Stimulated activated naive B cell treated with anti-CD40 and anti-IgM and Interleukin-4, amounts not matched to agents 10 μg/mL and 1 μg/mL and 100 μg/mL, for 72 hours (primary cell): ENCODE measurements around the gene SSTR3.
"Not testable (repeated sequence)": the region's sequence is repeated elsewhere in the genome, so short reads cannot be mapped to it uniquely, and the experiment has no call there.

Experiments used
- ATAC-seq, 2 donors: fragments of 150-1000 bp; cut with Tn5 transposase; replicated peaks; 2 replicates each; pipeline ENCODE4 v1.10.0; 2021; ENCODE audit warnings: moderate library complexity in 1 of 2
- DNase-seq: peaks from one replicate; pipeline ENCODE4 v3.0.0; 2021
- H3K27ac Mint-ChIP-seq: one replicate; pipeline ENCODE4 v1.8.0; 2022; ENCODE audit warnings: mild to moderate bottlenecking, mixed read lengths
- H3K27me3 Mint-ChIP-seq, 2 donors: one replicate each; pipeline ENCODE4 v1.8.0; 2022; ENCODE audit warnings: mixed read lengths in 2 of 2
- H3K36me3 Mint-ChIP-seq, 2 donors: one replicate each; pipeline ENCODE4 v1.8.0; 2022; ENCODE audit warnings: mixed read lengths in 2 of 2, mild to moderate bottlenecking in 1 of 2
- H3K4me1 Mint-ChIP-seq, 2 donors: one replicate each; pipeline ENCODE4 v1.8.0; 2022; ENCODE audit warnings: mixed read lengths in 2 of 2, mild to moderate bottlenecking in 1 of 2
- H3K4me3 Mint-ChIP-seq, 2 donors: one replicate each; pipeline ENCODE4 v1.8.0; 2022; ENCODE audit warnings: mild to moderate bottlenecking in 2 of 2, mixed read lengths in 2 of 2, moderate library complexity in 1 of 2
- H3K9me3 Mint-ChIP-seq, 2 donors: one replicate each; pipeline ENCODE4 v1.8.0; 2022; ENCODE audit warnings: mixed read lengths in 2 of 2, mild to moderate bottlenecking in 1 of 2

The SSTR3 gene

DNA sequence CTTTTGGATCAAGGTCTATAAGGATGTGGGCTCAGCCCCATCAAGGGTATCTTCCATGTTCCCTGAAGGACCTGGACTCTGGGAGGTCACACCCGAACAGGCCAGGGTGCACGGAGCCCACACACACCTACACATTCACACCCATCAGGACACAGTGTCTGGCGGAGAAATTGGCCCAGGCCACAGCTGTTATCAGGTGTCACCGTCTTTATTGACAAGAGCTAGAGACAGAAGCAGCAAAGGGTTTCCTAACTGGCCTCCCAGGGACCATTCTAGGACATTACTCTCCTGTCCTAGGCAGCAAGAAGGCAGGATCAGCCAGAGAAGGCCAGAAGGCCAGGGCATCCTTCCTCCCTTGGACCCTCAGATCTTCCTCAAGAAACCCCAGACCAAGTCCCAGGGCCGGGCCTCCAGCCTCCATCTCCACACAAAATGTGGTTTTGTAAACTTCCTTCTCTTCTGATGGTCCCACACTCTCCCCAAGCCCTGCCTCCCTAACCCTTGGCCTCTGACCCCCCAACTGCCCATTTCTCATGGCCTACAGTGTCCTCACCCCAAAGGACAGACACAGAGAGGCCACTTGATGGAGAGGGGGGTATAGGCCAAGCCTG is 8.1 kb downstream of the SSTR3 start:
- H3K27ac Mint-ChIP-seq = no peak overlapping the region
- H3K27me3 Mint-ChIP-seq = no peaks in the 10 kb centered on the region
- H3K4me3 Mint-ChIP-seq = no peak overlapping the region
- H3K9me3 Mint-ChIP-seq = no peaks in the 10 kb centered on the region
- DNase-seq = no peak
- peaks cover 21 to 59% of the 10 kb centered on the region in 2 donors for H3K4me1 Mint-ChIP-seq
- ATAC-seq = no peak
- H3K36me3 Mint-ChIP-seq = no peaks in the 10 kb centered on the region

DNA sequence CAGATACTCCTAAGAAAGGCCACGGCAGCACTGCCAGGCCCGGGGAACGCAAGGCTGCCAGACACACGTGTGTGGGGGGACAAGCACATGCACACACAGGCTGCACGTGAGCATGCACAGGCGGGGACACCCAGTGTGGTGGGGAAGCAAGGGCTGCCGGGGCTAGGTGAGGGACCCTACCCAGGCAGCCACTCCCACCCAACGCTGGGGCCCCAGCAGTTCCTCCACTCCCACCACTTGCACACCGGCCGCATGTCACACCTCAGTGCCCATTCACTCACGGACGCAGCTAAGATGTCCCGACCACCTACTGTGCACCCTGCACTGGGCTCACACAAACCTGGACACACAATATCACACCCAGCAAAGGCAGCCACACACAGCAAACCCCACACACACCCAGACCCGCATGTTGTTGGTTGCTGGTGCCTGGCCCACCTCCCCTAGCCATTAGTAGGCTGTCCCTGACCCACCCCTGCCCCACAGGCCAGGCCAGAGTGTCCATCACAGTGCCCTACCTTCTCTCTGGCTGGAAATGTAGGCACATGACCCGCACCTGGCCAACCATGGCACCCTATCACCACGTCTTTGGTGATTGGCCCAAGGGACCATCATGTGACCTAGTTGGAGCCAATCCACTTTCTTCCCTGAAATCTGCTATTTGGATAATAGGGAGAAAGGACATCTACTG is 8.8 kb downstream of the SSTR3 start:
- H3K4me3 Mint-ChIP-seq = no peak overlapping the region
- no peak for DNase-seq

DNA sequence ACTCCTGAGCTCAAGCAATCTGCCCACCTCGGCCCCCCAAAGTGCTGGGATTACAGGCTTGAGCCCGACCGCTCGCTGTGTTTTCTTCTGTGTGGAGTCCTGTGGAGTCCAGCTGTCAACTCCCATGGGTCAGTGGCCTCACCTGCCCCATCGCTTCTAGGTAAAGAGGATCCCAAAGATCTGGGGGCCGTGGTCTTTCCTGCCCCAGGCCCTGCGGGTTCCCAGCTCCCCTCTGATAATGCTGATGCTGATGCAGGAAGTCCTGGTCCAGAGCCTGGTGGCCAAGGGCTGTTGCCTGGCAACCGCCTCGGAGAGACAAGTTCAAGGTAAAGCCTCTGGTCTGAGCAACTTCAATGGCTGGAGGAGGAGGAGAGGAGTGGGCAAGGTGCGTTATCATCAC is 9.6 kb downstream of the SSTR3 start:
- Mint-ChIP-seq H3K9me3 (no peaks in the 10 kb centered on the region), H3K4me1 (peaks cover 27 to 68% of the 10 kb centered on the region in 2 donors), H3K27ac (no peak overlapping the region), H3K4me3 (no peak overlapping the region), H3K36me3 (no peaks in the 10 kb centered on the region), H3K27me3 (no peaks in the 10 kb centered on the region)
- ATAC-seq (no peak), DNase-seq (no peak)

More for the DNA sequence above, 8.8 kb downstream of the SSTR3 start:
- ATAC-seq = no peak
- Mint-ChIP-seq H3K36me3 (no peaks in the 10 kb centered on the region), H3K4me1 (peaks cover 21 to 61% of the 10 kb centered on the region in 2 donors), H3K27ac (peak overlapping the region; percentile 51), H3K9me3 (no peaks in the 10 kb centered on the region), H3K27me3 (no peaks in the 10 kb centered on the region)

DNA sequence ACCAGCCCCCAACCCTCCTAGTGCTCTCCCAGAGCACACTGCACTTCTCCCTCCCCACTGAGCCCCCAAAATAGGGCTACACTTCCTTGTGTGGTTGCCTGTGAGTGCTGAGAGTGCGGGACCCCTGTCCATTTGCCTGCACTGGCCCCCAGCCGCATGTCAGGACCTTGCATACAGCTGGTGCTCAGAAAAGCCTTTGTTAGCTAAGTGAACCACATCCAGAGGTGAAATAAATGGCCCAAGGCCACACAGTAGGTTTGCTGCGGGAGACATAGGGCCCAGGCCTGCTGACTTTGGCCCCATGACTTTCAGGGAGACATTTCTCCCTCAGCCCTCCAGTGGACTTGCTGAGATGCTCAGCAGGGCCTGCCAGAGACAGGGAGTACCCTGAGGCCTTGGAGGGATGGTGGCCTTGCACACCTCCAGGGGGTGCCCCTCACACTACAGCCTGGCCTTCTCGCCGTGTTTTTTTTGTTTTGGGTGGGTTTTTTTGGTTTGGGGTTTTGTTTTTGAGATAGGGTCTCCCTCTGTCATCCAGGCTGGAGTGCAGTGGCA is 10.2 kb downstream of the SSTR3 start:
- Mint-ChIP-seq H3K4me3 (no peak overlapping the region), H3K27ac (no peak overlapping the region), H3K27me3 (no peaks in the 10 kb centered on the region)

DNA sequence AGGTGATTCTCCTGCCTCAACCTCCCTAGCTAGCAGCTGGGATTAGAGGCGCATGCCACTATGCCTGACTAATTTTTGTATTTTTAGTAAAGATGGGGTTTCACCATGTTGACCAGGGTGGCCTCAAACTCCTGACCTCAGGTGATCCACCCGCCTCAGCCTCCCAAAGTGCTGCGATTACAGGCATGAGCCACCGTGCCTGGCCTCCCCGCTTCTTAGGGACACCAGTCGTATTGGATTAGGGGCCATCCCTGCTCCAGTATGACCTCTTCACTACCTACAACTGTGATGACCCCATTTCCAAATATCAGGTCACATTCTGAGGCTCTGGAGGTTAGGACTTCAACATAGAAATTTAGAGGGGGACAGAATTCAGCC is 10.8 kb downstream of the SSTR3 start:
- not testable (repeated sequence) for H3K27ac Mint-ChIP-seq, H3K4me3 Mint-ChIP-seq, DNase-seq, ATAC-seq, H3K9me3 Mint-ChIP-seq, H3K36me3 Mint-ChIP-seq, H3K27me3 Mint-ChIP-seq
- peaks cover 31 to 71% of the 10 kb centered on the region in 2 donors for H3K4me1 Mint-ChIP-seq

More for the DNA sequence above, 10.2 kb downstream of the SSTR3 start:
- no peak for ATAC-seq
- no peaks in the 10 kb centered on the region for H3K9me3 Mint-ChIP-seq
- no peak for DNase-seq
- H3K4me1 Mint-ChIP-seq = peaks cover 30 to 71% of the 10 kb centered on the region in 2 donors
- no peaks in the 10 kb centered on the region for H3K36me3 Mint-ChIP-seq

DNA sequence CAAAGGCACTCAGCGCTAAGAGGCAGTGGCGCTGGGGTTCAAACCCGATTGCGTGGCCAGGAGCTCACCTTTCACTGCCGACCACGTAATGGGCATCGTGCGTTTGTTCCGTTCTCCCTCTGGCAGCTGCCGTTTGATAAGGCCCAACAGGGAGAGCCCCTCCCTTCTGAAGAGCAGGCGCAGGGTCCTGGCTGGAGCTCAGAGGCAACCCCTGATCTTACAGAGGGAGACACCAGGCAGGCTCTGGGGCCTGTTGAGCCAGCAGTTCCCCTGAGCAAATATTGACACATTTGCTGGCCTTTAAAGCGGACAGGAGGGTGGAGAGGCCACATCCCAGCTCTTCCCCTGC is 12.5 kb downstream of the SSTR3 start:
- no peaks in the 10 kb centered on the region for H3K27me3 Mint-ChIP-seq
- H3K4me1 Mint-ChIP-seq = peaks cover 29 to 62% of the 10 kb centered on the region in 2 donors
- H3K4me3 Mint-ChIP-seq = peak overlapping the region; percentile 92 to 97
- ATAC-seq (no peak), DNase-seq (no peak)
- H3K36me3 Mint-ChIP-seq = peaks cover 0 to 4% of the 10 kb centered on the region in 2 donors
- no peaks in the 10 kb centered on the region for H3K9me3 Mint-ChIP-seq
- H3K27ac Mint-ChIP-seq = peak overlapping the region; percentile 97

DNA sequence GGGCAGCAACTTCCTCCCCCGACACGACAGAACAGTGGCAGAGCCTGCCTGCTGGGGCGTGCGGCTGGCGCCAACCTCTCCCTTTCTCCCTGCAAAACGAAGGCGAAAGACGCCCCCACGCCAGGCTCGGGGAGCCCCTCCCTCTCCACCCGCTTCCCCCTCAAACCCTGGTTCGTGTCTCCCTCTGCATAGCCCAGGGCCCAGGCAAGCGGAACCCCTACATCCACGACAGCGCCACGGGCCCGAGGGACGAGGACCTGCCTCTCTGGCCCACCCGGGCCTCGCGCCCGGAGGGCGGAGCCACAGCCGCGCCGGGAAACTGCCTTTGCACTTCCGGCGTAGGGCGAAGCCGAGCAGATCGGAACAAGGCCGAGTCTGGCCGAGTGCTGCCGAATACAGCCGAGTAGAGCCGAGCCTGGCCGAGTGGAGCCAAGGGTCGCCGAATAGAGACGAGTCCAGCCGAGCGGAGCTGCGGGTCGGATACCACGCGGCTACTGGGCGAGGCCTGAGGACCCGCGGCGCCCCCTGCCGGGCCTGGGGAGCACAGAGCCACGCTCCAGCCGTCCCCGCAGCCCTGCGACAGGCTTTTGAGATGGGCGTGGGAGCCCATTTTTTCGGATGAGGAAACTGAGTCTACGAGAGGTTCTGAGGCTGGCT is 13.0 kb downstream of the SSTR3 start:
- peak overlapping the region; percentile 92 to 97 for H3K4me3 Mint-ChIP-seq
- peak overlapping the region; percentile 97 for H3K27ac Mint-ChIP-seq
- peak; percentile 89 to 93 for ATAC-seq
- peaks cover 29 to 64% of the 10 kb centered on the region in 2 donors for H3K4me1 Mint-ChIP-seq
- no peaks in the 10 kb centered on the region for H3K9me3 Mint-ChIP-seq
- H3K27me3 Mint-ChIP-seq = no peaks in the 10 kb centered on the region
- H3K36me3 Mint-ChIP-seq = peaks cover 0 to 4% of the 10 kb centered on the region in 2 donors
- DNase-seq = peak; percentile 100

DNA sequence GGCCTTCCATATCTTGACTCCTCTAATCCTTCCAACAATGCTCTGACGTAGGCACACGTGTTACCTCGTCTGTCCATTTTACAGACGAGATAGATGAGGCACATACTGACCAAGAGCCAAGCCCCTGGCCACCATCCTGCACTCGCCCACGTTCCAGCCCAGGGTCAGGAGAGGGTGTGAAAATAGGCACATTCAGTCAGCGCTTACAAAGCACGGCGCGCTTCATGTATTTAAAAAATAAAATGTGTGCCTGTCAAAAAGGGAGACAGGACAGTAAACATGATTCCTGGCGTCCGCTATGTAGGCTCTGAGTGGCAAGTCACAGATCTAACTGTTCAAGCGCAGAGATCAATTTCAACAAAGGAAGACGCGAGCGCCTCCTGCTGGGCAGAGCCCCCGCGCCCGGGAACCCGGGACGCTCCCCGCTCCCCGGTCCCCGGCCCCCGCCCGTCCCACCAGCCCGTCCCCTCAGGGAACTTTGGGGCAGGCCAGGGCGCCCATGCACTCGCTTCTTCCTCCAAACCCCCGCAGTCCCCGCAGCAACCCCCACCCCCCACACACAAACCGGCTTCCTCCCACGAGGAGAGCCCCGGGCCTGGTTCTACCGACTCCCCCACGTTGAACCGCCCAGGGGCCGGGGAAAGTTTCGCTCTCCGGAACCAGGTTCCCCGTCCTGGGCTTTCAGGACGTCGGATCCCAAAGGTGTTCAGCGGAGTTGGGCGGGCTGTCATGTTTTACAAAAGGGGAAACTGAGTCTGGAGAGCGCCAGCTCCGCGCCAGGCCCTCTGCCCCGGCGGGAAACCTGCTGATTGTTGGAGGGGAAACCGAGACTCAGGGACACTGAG is 13.8 kb downstream of the SSTR3 start:
- H3K4me1 Mint-ChIP-seq = peaks cover 25 to 58% of the 10 kb centered on the region in 2 donors
- peak; percentile 84 for DNase-seq
- peak; percentile 49 to 54 for ATAC-seq
- peaks cover 0 to 4% of the 10 kb centered on the region in 2 donors for H3K36me3 Mint-ChIP-seq
- peak overlapping the region; percentile 92 to 97 for H3K4me3 Mint-ChIP-seq
- H3K9me3 Mint-ChIP-seq = no peaks in the 10 kb centered on the region
- H3K27me3 Mint-ChIP-seq = no peaks in the 10 kb centered on the region
- H3K27ac Mint-ChIP-seq = peak overlapping the region; percentile 97

DNA sequence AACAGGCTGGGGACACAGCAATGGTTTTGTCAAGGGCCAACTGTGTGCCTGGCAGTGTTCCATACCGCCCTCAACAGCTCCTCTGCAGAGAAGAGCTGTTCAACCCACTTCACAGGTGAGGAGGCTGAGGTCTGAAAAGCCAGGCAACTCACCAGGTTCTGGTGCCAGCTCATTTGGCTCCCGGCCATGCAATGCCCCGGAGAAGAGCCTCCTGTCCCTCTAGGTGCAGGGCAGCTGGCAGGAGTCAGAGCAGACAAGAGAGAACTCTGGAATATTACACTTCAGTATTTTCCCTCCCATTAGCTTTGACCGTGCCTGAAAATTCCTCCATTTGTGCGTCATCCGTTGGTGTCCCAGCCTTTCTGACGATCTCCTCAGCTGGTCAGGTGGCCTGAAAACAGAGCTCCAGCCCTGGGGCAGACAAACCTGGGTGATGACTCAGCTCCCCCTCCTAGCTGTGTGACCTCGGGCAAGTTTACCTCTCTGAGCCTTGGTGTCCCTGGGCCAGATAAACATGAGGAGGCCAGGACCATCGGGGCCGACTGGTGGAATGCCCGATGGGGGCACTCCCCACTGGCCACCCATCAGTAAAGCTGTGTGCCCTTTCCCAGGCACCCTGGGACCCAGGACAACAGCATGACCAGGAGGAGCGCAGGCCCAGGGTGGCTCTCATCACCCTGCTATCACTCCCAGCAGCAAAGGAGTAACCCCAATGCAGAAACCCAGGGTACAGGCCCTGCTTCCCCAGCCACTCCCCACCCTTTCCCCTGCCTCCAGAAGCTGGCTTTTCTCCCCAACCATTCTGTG is 14.6 kb downstream of the SSTR3 start:
- H3K36me3 Mint-ChIP-seq = peaks cover 0 to 4% of the 10 kb centered on the region in 2 donors
- no peak for ATAC-seq
- H3K27ac Mint-ChIP-seq = peak overlapping the region; percentile 97
- no peak for DNase-seq
- H3K4me1 Mint-ChIP-seq = peaks cover 24 to 50% of the 10 kb centered on the region in 2 donors
- no peaks in the 10 kb centered on the region for H3K9me3 Mint-ChIP-seq
- H3K27me3 Mint-ChIP-seq = no peaks in the 10 kb centered on the region
- peak overlapping the region; percentile 92 to 97 for H3K4me3 Mint-ChIP-seq

DNA sequence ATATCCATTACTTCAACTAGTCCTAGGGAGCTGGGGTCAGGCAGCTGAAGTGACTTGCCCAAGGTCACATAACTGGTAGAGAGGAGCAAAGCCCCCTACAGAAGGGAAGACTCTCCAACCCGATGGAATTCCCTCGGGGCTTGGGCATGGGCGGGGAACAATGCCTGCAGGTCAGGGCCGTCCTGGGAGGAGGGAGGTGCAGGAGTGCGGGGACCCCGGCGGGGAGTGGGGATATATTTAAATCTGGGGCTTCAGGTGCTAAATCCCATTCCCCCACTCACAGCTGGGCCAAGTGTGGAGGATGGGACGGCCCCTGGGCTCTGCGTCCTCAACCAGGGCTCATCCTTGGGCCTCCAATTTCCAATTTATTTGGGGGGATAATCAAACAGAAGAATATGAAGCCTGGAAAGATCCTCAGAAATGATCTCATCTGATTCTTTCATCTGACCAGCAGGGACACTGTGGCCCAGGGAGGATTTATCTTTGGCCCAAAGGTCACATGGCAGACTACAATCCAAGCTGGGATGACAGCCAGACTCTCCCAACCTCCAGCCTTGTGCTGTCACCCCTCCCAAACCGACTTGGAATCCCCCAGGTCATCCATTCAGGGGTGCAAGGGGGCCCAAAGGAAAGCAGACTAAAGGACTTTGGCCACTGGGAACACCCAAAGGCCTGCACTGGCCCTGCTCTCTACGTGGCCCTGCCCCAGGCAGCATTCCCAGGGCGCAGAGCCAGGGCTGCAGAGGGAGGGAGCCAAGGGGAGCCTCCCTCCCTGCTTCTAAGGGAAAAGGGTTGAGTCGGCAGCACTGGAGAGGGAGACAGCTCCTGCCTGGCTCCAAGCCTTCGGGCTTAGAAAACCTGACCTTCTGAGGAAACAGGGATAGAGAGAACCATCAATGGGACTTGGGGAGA is 15.5 kb downstream of the SSTR3 start:
- Mint-ChIP-seq H3K4me3 (no peak overlapping the region), H3K36me3 (peaks cover 0 to 4% of the 10 kb centered on the region in 2 donors), H3K9me3 (no peaks in the 10 kb centered on the region), H3K4me1 (peaks cover 24 to 46% of the 10 kb centered on the region in 2 donors), H3K27ac (no peak overlapping the region), H3K27me3 (no peaks in the 10 kb centered on the region)
- DNase-seq (no peak), ATAC-seq (no peak)

DNA sequence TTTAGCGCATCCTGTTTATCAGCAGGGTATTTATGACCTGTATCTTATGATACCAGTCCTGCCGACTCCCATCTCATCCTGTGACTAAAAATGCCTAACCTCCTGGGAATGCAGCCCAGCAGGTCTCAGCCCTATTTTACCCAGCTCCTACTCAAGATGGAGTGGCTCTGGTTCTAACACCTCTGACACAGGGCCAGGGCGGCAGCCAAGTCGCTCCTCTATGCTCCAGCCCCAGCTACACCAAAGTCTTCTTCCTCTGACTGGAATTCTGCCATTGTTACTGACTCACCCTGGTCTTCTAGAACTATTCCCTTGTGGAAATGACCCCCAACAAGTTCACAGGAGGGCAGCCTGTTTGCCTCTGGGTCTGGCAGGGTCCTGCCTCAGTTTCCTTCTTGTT is 16.4 kb downstream of the SSTR3 start:
- Mint-ChIP-seq H3K27ac (peak overlapping the region; percentile 80), H3K4me1 (peaks cover 22 to 41% of the 10 kb centered on the region in 2 donors), H3K36me3 (peaks cover 0 to 4% of the 10 kb centered on the region in 2 donors), H3K9me3 (no peaks in the 10 kb centered on the region), H3K27me3 (no peaks in the 10 kb centered on the region), H3K4me3 (no peak overlapping the region)
- DNase-seq = no peak
- ATAC-seq = no peak

DNA sequence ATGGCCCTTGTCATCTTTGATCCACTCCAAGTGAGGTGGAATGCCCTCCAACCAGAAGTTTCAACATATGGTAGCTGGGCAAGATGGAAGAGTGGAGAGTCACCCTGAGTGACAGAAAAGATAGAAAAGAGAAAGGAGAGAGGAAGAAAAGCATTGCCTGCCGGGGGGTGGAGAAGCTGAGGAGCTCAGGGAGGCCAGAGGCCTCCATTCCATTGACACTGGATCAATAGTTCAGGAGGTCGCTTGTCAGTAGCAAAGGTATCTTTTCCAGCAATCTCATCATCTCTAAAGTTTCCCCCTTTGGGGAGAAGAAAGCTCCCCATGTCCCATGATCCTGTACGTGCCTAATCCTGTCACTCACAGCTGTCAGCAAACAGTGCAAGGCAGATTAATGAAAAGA is 17.5 kb downstream of the SSTR3 start:
- Mint-ChIP-seq H3K4me3 (no peak overlapping the region), H3K4me1 (peaks cover 13 to 30% of the 10 kb centered on the region in 2 donors), H3K27me3 (no peaks in the 10 kb centered on the region), H3K27ac (no peak overlapping the region), H3K9me3 (no peaks in the 10 kb centered on the region), H3K36me3 (peaks cover 0 to 5% of the 10 kb centered on the region in 2 donors)
- DNase-seq (no peak), ATAC-seq (no peak)
